ENCODE results near the gene CAPN6. TPM values are rescaled to one million over a fixed set of nuclear protein-coding genes. Genes with fewer than 3 reads are reported as not detected.

The CAPN6 gene
- total and polyA plus RNA-seq, 2 experiments from 2014 or later, result 4.5 to 6.3 TPM

DNA sequence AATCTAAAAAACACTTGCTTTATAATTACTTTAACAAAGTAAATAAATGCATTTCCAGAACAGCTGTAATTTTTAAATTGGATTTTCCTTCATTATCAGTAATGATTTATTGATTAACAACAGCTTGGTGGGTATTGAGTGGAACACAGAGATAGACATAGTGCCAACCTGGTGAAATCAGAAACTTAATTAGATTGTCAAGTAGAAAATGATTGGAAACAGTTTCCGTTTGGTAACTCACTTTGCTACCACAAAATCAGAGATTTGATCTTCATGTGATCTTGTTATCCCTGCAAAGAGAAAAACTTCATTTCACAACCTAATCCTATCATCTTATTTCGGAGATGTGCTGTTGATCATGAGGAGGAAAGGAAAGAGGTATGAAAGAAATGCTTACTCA, 70.8 kb downstream of the CAPN6 start:
- Histone ChIP-seq H3K36me3 (ENCODE audit: insufficient read depth) (no peaks in the 10 kb centered on the region), H3K79me2 (replicated peaks; ENCODE audit: insufficient read depth) (no peaks in the 10 kb centered on the region), H2AFZ (no peak overlapping the region), H3K9me2 (ENCODE audit: insufficient read depth) (no peaks in the 10 kb centered on the region), H3K4me2 (no peak overlapping the region), H3K4me3 (no peak overlapping the region), H3K4me1 (ENCODE audit: insufficient read depth) (no peaks in the 10 kb centered on the region), H3F3A (replicated peaks; ENCODE audit: low read depth) (no peaks in the 10 kb centered on the region), H3K27me3 (ENCODE audit: insufficient read depth) (no peaks in the 10 kb centered on the region), H3K27ac (ENCODE audit: low read depth) (no peak overlapping the region), H4K20me1 (replicated peaks; ENCODE audit: insufficient read depth) (no peaks in the 10 kb centered on the region)
- ATAC-seq (no peak), DNase-seq (ENCODE audit: low spot score) (no peak)
- TF ChIP-seq NANOG (IDR thresholded peaks at IDR 0.05; ENCODE audit: borderline replicate concordance) (no peak), EZH2phosphoT487 (IDR thresholded peaks at IDR 0.05; ENCODE audit: unreplicated experiment) (no peak), EZH2 (IDR thresholded peaks at IDR 0.05; ENCODE audit: low read depth, unreplicated experiment) (no peak), POLR2AphosphoS5 (IDR thresholded peaks at IDR 0.05; ENCODE audit: low read depth) (no peak), STAT1 (IDR thresholded peaks at IDR 0.05; ENCODE audit: unreplicated experiment) (no peak), ETS1 (IDR thresholded peaks at IDR 0.05) (no peak), ZNF114 (CRISPR knock-in tag; IDR thresholded peaks at IDR 0.05) (no peak), ZNF462 (CRISPR knock-in tag; IDR thresholded peaks at IDR 0.05) (no peak), CTCF (conservative IDR thresholded peaks at IDR 0.05; ENCODE audit: low read depth in 2 of 2) (no peak), ZNF331 (CRISPR knock-in tag; IDR thresholded peaks at IDR 0.05; ENCODE audit: low read depth) (no peak)
- TF ChIP-seq, protein P1, sequence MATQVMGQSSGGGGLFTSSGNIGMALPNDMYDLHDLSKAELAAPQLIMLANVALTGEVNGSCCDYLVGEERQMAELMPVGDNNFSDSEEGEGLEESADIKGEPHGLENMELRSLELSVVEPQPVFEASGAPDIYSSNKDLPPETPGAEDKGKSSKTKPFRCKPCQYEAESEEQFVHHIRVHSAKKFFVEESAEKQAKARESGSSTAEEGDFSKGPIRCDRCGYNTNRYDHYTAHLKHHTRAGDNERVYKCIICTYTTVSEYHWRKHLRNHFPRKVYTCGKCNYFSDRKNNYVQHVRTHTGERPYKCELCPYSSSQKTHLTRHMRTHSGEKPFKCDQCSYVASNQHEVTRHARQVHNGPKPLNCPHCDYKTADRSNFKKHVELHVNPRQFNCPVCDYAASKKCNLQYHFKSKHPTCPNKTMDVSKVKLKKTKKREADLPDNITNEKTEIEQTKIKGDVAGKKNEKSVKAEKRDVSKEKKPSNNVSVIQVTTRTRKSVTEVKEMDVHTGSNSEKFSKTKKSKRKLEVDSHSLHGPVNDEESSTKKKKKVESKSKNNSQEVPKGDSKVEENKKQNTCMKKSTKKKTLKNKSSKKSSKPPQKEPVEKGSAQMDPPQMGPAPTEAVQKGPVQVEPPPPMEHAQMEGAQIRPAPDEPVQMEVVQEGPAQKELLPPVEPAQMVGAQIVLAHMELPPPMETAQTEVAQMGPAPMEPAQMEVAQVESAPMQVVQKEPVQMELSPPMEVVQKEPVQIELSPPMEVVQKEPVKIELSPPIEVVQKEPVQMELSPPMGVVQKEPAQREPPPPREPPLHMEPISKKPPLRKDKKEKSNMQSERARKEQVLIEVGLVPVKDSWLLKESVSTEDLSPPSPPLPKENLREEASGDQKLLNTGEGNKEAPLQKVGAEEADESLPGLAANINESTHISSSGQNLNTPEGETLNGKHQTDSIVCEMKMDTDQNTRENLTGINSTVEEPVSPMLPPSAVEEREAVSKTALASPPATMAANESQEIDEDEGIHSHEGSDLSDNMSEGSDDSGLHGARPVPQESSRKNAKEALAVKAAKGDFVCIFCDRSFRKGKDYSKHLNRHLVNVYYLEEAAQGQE (IDR thresholded peaks at IDR 0.05; ENCODE audit: unreplicated experiment), result no peak
- H3K9me3 Mint-ChIP-seq, result no peaks in the 10 kb centered on the region; the same call in 2 of the 3 replicates
- H3K27ac Mint-ChIP-seq, result no peak overlapping the region
- H3K36me3 Mint-ChIP-seq (ENCODE audit: low read depth), result peaks cover 5% of the 10 kb centered on the region; the same call in 1 of the 3 replicates
- H3K4me3 Mint-ChIP-seq, result no peak overlapping the region
- peaks cover 2% of the 10 kb centered on the region for H3K27me3 Mint-ChIP-seq (ENCODE audit: insufficient read depth, low read depth, poor library complexity)
- peaks cover 3% of the 10 kb centered on the region; the same call in 1 of the 3 replicates for H3K4me1 Mint-ChIP-seq

Measured in GM23338 (cell line).